GM13977 (cell line): ENCODE measurements around the gene TSC22D1.

Experiments
- DNase-seq: peaks from one replicate; pipeline ENCODE4 v3.0.0; 2012; ENCODE audit warnings: low spot score
- CTCF ChIP-seq: IDR thresholded peaks from 2 replicates; pipeline ENCODE4 v1.5.1; 2012; ENCODE audit warnings: mild to moderate bottlenecking, control low read depth; ENCODE audit not compliant: insufficient read depth; ENCODE audit errors: extremely low read depth, missing control alignments
- in situ Hi-C: fragments of 300-500 bp; cut with MboI; formaldehyde crosslinking; loops from one replicate; pipeline ENCODE4 v1.12.0; 2022; ENCODE audit warnings: low sequenced_read_pairs, low pct_unique_long_range_greater_than_20kb, mixed read lengths, inconsistent platforms; ENCODE audit not compliant: unreplicated experiment

TSC22D1 gene

GRCh38 chr13:44403461-44404056 lies 172.6 kb downstream of the TSC22D1 start:
- no peak for DNase-seq
- in situ Hi-C loops: no loop called here
- no peak for TF ChIP-seq CTCF

GRCh38 chr13:44402899-44403445 lies 173.2 kb downstream of the TSC22D1 start:
- no peak for DNase-seq
- in situ Hi-C loops: no loop called here
- TF ChIP-seq CTCF: no peak

DNA sequence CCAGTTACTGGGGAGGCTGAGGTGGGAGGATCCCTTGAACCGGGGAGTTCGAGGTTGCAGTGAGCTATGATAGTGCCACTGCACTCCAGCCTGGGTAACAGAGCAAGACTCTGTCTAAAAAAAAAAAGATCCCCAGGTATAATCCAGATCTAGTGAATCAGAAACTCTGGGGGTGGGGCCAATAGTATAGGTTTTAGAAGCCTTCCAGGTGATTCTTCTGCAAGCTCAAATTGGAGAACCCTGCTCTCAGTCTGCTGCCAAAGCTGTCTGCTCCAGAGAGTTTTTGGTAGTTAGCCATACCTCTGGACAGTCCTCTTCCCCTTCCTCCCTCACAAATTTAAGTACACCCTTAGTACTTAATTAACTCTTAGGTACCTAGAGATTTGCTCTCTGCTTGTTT lies 174.6 kb downstream of the TSC22D1 start:
- TF ChIP-seq CTCF: no peak
- in situ Hi-C loops: no loop called here
- peak; percentile 11 for DNase-seq

- TF ChIP-seq CTCF: no peak
- in situ Hi-C loops: no loop called here
- DNase-seq: no peak
These were observed 175.4 kb downstream of the TSC22D1 start for GRCh38 chr13:44400736-44401135.

DNA sequence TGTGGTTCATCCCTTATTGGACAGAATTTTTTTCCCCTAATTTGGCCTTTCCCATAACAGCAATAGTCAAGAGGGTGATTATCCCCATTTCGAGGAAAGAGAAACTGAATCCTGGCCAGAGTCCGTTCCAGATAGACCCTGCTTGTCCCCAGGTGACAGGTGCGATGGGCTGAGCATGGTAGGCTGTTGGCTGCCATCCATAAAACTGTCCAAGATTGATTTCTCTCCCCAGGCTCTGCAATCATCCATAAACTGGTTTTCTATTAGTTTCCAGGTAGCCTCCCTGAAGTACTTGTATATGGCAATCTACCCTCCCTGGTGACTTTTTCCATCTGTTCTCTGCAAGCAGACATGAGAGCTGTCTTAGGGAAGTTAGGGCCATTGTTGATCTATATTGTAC lies 177.1 kb downstream of the TSC22D1 start:
- DNase-seq: no peak
- in situ Hi-C loops: no loop called here
- no peak for TF ChIP-seq CTCF

- in situ Hi-C loops: no loop called here
- DNase-seq: no peak
- no peak for TF ChIP-seq CTCF
These were observed 177.5 kb downstream of the TSC22D1 start for GRCh38 chr13:44398606-44399005.
